ENCODE data around the gene KIFC3.
"Not testable (repeated sequence)": the region's sequence is repeated elsewhere in the genome, so short reads cannot be mapped to it uniquely, and the experiment has no call there.

Gene KIFC3

GRCh38 chr16:57802341-57803133, at the start of gene KIFC3:
Gene KIFC3, minus strand, starts transcription at chr16:57802491. Its CDS starts 4,248 bp downstream, at chr16:57798243.
- in situ Hi-C loops (cut with HindIII; ENCODE audit: low pct_ligation_motif_present, low sequenced_read_pairs), result no loop called here
- Histone ChIP-seq H3K27me3 (replicated peaks) (no peaks in the 10 kb centered on the region), H3K4me3 (ENCODE audit: low read depth, low read length) (peak within 1 kb of the TSS; percentile 76), H3K36me3 (replicated peaks) (peaks cover 2% of the 10 kb centered on the region), H3K27ac (peak within 1 kb of the TSS; percentile 74)
- peak; percentile 79 for DNase-seq
- no peak for TF ChIP-seq CTCF (IDR thresholded peaks at IDR 0.05; ENCODE audit: low read depth, low read length, missing control alignments)

GRCh38 chr16:57848181-57848580, 45.9 kb upstream of the KIFC3 start:
- H3K27ac ChIP-seq, result no peak overlapping the region
- H3K27me3 ChIP-seq (replicated peaks), result no peaks in the 10 kb centered on the region
- no peak for DNase-seq
- no peak overlapping the region for H3K4me3 ChIP-seq (ENCODE audit: low read depth, low read length)
- H3K36me3 ChIP-seq (replicated peaks), result no peaks in the 10 kb centered on the region
- TF ChIP-seq CTCF (IDR thresholded peaks at IDR 0.05; ENCODE audit: low read depth, low read length, missing control alignments), result no peak
- in situ Hi-C loops (cut with HindIII; ENCODE audit: low pct_ligation_motif_present, low sequenced_read_pairs), result no loop called here

GRCh38 chr16:57846931-57847330, 44.6 kb upstream of the KIFC3 start:
- H3K4me3 ChIP-seq (ENCODE audit: low read depth, low read length); DNase-seq; H3K27ac ChIP-seq; H3K36me3 ChIP-seq (replicated peaks); H3K27me3 ChIP-seq (replicated peaks); in situ Hi-C loops (cut with HindIII; ENCODE audit: low pct_ligation_motif_present, low sequenced_read_pairs): not testable (repeated sequence)

GRCh38 chr16:57846078-57846697, 43.9 kb upstream of the KIFC3 start:
- DNase-seq, result no peak
- Histone ChIP-seq H3K27ac (no peak overlapping the region), H3K27me3 (replicated peaks) (no peaks in the 10 kb centered on the region), H3K36me3 (replicated peaks) (no peaks in the 10 kb centered on the region), H3K4me3 (ENCODE audit: low read depth, low read length) (no peak overlapping the region)
- no peak for TF ChIP-seq CTCF (IDR thresholded peaks at IDR 0.05; ENCODE audit: low read depth, low read length, missing control alignments)
- in situ Hi-C loops (cut with HindIII; ENCODE audit: low pct_ligation_motif_present, low sequenced_read_pairs), result no loop called here

GRCh38 chr16:57845115-57845514, 42.8 kb upstream of the KIFC3 start:
- Histone ChIP-seq H3K27ac (no peak overlapping the region), H3K36me3 (replicated peaks) (no peaks in the 10 kb centered on the region), H3K27me3 (replicated peaks) (no peaks in the 10 kb centered on the region), H3K4me3 (ENCODE audit: low read depth, low read length) (no peak overlapping the region)
- no peak for DNase-seq
- TF ChIP-seq CTCF (IDR thresholded peaks at IDR 0.05; ENCODE audit: low read depth, low read length, missing control alignments), result no peak
- in situ Hi-C loops (cut with HindIII; ENCODE audit: low pct_ligation_motif_present, low sequenced_read_pairs), result no loop called here

GRCh38 chr16:57844416-57845030, 42.2 kb upstream of the KIFC3 start:
- Histone ChIP-seq H3K4me3 (ENCODE audit: low read depth, low read length) (no peak overlapping the region), H3K36me3 (replicated peaks) (no peaks in the 10 kb centered on the region), H3K27ac (no peak overlapping the region), H3K27me3 (replicated peaks) (no peaks in the 10 kb centered on the region)
- TF ChIP-seq CTCF (IDR thresholded peaks at IDR 0.05; ENCODE audit: low read depth, low read length, missing control alignments), result no peak
- DNase-seq, result no peak
- in situ Hi-C loops (cut with HindIII; ENCODE audit: low pct_ligation_motif_present, low sequenced_read_pairs), result no loop called here

Data from brain microvascular endothelial cell (primary cell).